GM12872 (cell line): ENCODE data around the gene DRAP1.

Source experiments
- CTCF ChIP-seq: IDR thresholded peaks from 3 replicates; pipeline ENCODE4 v1.5.1; 2011; ENCODE audit warnings: low read depth, mild to moderate bottlenecking, low read length, moderate library complexity; ENCODE audit not compliant: insufficient read depth

The DRAP1 gene

GRCh38 chr11:65964906-65965305, 45.7 kb downstream of the DRAP1 start:
- TF ChIP-seq CTCF: no peak

- no peak for TF ChIP-seq CTCF
Measured at GRCh38 chr11:65965986-65966762, 46.9 kb downstream of the DRAP1 start.

GRCh38 chr11:65967329-65967934, 48.2 kb downstream of the DRAP1 start:
- no peak for TF ChIP-seq CTCF

- TF ChIP-seq CTCF: no peak
Measured at GRCh38 chr11:65968600-65969482, 49.6 kb downstream of the DRAP1 start.
